GM19328 (cell line): ENCODE data around the gene SLIT3.
"Not testable (repeated sequence)": the region's sequence is repeated elsewhere in the genome, so short reads cannot be mapped to it uniquely, and the experiment has no call there.

ENCODE experiments used
- ATAC-seq: cut with Tn5 transposase; IDR thresholded peaks from one replicate; pipeline ENCODE4 v1.9.1; 2021; ENCODE audit warnings: mild to moderate bottlenecking, moderate library complexity; ENCODE audit not compliant: unreplicated experiment

SLIT3 gene

DNA sequence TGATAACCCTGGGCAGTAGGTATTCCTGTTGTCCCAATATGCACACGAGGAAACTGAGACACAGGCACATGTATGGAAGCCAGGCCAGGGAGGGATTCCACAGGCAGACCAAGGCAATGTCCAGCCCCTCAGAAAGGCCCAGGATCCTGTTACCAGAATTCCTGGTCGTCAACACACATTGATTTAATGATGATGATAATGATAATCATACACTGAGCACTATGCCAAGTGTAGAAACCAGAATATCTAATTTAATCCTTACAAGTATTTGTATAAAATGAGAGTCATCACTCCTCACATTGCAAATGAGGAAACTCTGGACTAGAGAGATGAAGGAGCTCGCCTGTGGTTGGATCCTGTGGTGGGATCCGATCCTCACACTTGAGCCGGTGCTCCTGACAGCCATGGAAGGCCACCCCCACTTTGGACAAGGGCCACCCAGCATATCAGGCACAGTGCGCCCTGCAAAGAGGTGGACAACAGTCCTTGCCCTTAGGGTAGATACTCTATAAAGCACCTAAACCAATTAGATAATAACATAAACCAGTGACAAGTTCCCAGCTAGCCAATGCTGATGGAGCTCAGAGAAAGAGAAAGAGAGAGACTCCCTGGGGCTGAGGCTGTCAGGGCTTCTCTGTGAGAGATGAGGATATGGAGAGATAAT, 185.3 kb downstream of the SLIT3 start:
- ATAC-seq, result no peak

DNA sequence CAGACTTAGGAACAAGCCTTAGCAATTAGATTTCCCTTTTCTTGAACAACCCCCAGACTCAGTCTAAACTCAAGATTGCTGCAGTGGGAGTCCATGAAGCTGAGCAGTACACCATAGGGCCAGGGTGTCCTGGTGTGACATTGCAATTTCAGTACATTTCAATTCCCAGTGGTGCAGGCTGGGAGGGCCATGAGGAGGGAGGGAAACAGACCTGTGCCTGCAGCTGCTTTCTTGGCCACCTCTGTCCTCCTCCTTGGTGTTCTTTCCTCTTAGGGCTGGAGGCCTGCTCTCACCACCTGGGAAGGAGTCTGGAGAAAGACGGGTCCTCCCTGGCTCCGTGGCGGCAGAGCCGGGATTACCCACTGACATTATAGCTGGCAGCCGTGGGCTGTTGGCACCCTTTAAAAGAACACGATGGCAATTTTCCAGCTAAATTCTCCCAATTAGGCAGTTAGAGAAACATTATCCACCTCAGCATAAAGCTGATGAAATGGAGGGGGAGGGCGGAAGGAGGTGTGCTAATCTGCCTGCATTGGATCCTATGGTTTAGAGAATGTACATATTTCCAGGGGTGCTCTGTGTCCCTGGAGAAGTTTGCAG, 186.4 kb downstream of the SLIT3 start:
- ATAC-seq, result no peak

DNA sequence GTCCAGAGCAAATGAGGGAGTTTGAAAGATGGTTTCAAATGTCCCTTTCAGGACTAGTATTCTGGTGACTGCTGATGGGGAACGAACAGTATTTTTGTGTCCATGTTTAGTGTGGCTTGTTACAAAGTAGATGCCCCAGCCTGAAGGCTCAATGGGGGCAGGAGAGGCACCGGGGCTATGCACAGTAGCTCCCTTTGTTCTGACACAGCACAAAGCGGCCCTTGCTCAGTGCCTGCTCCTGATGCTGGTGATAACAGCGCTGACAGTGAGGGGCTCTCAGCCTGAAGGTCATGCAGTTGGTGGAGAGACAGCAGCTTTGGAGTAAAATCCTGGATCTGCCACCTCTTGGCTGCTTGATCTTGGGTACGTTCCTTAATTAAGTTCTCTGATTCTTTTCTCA, 188.9 kb downstream of the SLIT3 start:
- no peak for ATAC-seq

DNA sequence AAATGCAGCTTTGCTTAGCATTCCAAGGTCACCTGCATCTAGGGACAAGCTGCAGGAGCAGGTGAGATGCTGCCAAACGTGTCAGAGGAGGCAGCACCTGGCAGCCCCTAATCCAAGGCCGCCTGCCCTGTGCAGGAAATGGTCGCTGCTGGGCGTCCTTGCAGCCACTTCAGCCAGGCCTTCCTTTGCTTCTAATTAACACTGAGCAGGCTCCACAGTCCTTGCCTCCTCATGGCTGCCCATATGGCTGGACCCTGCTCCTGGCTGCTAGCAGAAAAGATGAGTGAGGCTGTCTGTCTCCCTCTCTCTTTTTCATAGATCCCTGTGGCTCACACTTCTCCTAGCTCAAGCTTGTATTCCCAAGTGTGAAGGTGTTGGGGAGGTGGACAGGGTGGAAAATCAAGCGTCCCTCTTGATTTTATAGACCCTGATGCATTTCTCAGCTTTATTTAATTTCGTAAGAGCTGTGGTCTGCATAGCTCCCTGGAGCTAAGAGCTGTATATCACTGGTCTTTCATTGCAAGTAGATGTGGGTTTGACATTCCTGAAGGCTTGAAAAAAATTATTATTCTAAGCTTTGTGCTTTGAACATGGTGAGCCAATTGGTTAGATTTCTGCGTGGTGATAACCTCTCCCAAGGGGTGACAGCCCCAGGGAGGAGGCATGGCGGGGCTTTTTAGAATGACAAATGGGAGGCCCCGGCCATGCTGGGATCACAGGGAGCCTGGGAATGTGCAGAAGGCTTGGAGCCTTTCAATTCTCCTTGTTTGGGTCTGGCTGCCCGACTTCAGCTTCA, 193.8 kb downstream of the SLIT3 start:
- no peak for ATAC-seq

DNA sequence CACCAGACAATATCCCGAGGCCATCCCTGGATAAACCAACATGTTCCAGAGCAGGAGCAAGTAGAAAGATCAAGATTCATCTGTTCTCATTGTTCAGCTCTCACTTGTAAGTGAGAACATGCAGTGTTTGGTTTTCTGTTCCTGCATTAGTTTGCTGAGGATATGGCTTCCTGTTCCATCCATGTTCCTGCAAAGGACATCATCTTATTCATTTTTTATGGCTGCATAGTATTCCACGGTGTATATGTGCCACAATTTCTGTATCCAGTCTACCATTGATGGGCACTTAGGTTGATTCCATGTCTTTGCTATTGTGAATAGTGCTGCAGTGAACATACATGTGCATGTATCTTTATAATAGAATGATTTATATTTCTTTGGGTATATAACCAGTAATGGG, 195.4 kb downstream of the SLIT3 start:
- ATAC-seq, result not testable (repeated sequence)

DNA sequence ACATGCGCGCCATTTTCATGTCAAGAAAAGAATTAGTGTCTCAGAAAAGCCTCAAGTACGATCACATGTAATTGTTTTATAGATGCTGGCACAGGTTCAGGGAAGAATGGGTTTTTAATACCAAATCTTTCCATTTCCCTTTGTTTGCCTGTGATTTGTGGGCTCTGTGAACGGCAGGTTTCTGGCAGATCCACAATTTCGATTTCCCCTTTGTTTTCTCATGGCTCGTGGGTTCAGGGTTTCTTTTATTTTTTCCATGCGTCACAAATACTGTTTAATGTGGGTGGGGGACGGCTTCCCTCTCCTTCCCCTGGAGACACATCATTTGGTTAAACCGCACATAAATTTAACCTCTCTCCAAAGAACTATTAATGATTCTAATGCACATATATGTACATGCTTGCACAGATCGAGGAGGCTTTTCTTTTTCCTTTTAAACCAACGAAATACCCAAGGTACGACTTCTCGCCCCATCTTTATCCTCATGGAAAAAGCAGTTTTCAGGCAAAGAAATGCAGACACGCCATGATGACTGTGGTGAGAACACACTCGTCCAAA, 195.9 kb downstream of the SLIT3 start:
- ATAC-seq, result no peak

DNA sequence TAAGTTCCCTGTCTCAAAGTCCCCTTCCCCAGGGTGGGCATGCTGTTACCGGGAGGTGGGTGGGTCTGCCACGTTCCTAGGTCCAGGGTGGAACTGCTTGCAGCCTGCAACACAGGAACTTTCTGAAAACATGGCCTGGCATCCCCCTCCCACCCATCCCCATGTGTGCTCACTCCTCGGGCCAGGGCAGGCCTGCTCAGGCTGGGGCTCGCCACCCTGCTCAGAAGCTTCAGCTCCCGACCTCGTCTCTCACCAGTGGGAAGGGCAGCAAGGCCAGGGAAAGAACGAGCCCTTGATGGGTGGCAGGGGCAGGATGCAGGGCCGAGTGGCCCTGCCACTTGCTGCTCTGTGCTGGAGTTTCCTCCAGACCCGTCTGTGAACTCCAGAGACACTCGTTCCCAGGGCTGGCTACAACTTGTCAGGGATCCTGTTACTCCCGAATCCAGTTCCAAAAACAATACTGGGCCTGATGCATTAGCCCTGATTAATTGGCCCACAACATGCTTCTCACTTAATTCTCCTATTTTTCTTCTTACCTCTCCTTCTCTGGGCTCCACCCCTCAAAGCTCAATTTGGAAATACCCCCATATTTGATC, 197.3 kb downstream of the SLIT3 start:
- no peak for ATAC-seq

DNA sequence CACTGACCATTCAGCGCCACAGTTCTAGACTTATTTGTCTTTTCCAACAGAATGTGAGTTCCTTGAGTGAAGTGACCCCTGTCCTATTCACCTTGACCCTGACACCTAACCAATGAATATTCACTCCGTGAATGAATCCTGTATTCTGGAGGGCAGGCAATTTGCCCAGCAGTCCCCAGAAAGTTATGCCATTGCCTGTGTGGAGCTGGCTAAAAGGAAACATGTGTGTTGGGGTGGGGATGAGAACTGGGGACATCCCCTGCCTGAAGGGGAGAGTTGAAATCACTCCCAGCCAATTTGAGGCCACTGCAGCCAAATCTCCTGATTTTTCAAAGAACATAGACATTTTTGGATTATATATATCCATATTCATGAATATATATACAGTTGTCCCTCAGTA, 199.0 kb downstream of the SLIT3 start:
- no peak for ATAC-seq

DNA sequence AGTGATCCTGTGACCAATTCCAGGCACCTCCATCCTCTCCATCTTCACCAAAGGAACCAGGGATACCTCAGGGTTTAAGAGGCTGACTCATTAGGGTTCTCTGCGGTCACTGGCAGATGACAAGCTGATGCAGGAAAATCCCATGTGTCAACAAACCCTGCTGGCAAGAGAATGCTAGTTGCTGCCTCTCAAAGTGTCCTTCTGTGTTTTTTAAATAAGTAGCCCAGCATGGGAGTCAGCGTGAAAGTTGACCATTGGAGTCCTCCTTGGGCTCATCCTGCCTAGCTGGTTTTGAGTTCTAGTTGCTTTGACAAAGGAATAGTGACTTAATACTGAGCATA, 200.2 kb downstream of the SLIT3 start:
- ATAC-seq, result no peak

DNA sequence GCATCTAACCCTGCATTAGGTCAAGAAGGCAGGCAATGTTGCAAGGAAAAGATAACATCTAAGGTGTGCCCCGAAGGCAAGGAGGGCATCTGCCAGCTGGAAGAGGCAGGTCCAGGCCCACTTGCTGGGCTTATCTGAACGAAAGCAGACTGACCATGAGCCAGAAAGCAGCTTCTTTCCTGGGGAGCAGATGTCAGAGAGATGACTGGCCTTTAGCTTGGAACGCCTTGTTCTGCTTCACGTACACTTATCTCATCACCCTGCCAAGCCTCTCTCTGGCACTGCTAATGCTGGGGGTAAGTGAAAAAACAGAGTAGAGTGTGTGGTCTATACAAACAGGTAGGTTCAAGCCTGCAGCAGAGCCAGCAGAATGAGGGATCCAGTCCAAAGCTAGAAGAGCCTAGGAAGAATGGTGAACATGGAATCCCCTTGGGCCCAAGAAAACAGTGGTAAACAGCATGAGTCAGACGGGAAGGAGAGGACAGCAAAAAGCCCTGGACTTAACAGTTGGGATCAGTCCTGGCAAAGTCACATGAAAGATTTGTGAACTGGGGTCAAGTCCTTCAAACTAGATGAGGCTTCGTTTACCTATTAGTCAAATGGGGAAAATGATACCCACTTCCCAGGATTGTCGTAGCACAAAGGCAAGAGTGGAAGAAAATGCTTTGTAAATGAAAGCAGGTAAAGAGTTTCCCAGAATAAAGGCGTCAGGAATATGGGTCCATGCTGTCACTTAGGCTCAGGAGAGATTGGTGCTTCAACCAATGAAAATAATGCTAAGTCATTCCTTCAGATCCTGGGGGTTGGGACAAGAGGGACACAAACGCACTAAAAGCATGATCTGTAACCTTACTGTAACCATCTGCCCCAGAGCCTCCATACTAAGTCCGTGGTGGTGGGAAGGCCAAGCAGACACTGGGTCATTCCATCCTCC, 200.9 kb downstream of the SLIT3 start:
- ATAC-seq, result no peak

DNA sequence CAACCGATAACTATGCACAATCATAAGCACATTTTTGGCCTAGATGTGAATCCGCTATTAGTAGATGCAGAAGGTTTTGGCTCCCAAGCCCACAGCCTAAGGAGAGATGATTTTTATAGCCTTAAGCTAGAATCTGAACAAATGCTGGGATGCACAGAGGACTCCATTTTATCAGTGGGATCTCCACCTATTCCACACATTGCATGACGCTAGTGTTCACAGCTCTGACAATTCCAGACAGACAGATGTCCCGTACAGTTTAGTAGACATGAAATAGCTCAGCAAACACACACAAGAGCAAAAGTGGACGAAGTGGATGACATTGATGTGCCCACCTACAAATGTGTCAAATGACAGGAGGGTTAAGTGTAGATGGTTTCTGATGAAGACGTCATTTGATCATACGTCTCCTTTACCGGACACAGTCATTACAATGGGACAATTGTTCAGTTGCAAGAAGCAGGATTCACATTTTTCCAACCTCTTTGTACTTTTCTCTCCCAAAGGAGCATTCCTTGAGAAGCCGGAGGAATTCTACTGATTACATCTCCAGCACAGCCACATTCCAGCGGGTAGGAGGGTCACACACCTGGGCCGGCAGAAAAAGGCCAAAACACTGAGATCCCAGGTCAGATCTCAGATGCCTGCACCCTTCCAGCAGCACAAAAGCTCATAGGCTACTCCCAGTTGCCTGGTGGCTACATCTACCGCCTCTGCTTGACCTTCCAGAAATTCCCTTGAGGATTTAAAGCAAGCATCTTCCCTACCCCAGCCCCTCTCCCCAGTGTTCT, 202.4 kb downstream of the SLIT3 start:
- no peak for ATAC-seq

DNA sequence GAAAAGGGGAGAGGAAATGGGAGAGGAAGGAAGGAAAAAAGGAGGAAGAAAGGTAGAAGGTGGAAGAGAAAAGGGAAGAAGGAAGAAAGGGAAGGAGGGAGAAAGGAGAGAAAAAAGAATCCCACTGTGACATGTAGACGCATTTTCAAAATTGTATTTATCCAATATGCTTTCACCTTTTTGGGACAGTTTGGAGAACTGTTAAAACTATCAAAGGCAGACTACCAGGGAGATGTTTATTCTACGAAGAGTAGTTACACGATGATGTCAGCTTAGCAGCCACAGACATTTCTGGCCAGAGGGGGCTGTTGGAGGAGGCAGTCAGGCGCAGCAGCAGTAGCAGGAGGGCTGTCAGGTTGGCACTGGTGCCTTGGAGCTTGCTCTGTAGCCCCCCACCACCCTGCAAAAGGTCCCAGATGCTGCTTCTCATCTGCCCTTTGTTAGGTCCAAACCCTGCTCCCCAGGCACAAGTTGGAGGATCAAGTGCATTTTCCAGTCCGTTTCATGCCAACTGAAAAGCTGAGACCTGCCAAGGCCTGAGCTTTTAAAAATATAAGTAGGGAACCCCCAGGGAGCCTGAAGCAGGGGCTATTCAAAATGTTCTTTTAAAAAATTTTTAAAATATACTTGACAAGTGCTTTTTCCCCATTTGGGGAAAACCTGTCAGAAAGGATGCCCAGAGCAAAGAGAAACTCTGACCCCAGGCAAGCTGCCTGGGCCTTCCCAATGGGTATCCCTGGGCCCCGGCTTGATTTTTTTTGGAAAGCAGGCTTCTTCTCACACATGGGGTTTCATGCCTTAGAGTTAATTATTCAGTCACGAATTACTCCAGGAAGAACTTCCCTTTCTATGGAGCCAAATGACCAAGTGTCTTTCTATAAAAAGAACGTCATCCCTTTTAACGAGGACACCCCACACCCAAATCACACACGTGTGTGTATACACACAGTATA, 203.3 kb downstream of the SLIT3 start:
- no peak for ATAC-seq

DNA sequence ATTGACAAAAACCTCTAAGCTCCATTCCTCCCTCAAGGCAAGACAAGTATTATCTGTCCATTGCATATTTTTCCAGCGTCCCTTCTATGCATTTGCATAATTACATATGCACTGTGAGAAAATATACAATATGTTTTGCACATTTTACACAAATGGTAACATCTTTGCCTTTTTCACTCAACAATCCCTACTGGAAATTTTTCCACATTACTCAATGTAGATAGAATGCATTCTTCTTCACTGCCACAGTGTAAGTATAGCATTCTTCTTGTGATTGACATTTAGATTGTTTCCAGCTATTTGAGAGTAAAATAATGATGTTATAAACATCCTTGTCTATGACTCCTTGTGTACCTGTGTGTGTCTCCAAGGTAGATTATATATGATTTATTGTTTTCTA, 205.0 kb downstream of the SLIT3 start:
- no peak for ATAC-seq

DNA sequence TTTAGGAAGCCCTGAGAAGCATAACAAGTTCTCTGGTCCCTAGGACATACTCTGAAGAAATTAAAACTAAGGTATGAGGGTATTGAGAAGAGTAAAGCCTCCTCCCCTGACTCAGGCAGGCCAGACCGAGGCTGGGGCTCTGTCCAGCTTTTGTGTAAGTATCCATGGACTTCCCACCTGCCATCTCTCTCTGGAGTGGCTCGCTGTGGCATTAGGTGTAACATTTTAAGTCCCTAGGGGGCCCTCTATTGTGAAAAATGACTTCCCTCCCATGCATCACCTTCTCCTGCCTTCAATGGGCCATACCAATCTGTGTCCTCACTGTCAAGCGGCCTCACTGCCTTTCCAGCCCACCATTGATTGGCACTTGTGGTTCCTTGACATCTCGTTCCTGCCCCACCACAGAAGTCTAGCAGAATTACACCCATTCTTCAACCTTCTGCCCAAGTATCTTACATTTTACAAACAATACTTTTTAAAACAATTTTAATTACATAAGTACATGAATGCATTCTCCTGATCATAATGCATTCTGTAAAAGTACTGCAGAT, 205.5 kb downstream of the SLIT3 start:
- no peak for ATAC-seq

DNA sequence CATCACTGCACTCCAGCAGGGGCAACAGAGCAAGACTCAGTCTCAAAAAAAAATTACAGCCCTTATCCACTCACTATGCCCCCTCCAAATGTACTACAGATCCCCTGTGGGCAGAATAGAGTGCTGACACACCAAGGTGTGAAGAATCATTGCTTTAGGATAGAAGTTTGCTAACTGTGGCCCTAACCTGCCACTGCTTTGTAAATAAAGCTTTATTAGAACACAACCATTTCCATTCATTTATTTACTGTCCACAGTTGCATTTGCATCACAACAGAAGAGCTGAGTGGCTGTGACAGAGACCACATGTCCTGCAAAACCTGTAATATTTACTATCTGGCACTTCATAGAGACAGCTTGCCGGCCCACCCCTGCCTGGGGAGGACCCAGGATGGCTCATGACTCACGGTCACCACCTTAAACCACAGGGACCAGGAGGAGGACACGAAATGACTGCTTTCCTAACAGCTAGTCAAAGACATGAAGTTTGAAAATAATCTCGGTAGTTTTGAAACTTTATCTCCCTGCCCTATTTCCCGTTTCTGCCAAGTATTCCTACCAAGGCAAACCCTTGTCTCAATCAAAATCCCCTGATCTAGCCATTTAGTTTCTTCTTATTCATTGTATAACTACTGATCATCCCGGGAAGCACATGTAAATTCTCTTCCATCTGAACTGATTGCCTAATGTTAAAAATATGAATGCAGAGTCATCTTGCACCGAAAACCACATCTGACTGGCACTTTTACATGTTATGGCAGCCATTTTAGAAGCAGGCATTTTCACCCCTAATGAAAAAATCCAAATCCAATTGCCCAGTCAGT, 206.1 kb downstream of the SLIT3 start:
- no peak for ATAC-seq

DNA sequence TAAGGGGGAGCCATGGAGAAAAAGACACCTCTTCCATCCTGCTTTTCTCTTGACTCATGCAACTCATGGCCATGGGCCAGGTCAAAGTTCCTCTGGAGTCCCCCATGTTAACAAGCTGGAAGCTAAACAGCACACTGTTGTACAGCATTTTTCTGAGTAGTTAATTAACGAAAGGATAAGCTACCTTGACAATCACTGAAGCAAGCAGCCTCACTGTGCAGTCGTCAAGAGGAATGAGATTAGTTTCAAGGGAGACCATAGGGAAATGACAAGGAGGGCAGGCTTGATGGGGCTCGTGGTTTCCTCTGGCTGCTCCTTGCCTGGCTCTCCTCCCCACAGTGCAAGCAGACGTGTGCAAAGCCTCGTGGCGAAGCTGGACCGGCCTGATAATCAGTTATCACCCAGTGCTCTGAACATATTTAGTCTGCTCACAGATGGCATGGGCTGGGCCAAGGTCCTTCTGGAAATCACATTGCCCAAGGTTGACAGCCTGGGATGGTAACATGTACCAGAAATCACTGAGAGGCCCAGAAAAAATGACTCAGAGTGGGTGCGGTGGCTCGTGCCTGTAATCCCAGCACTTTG, 209.5 kb downstream of the SLIT3 start:
- no peak for ATAC-seq

DNA sequence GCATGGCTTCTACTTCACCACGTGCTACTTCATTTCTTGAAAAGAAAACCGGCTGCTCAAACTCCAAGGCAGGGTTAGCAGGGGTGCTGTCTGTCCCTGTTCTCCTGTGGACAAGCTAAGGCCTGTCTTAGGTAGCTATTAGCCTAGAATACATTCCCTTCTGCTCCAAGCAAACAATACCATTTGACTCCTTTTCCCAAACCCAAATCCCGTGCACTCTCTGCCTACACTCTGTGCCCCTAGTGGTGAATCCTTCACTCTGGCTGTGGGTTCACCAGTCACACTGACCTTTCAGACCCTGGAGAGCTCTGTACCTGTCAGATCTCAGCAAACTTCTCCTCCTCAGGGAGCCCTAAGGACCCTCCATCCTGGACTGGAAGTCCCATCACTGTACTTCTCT, 211.6 kb downstream of the SLIT3 start:
- ATAC-seq, result no peak
